Measurements from ENCODE around the gene U2AF1L4. TPM values are rescaled to one million over a fixed set of nuclear protein-coding genes. Genes with fewer than 3 reads are reported as not detected.

Gene U2AF1L4
- polyA plus RNA-seq, 3 donors: 6.2 to 140 (median 8.7) TPM

DNA sequence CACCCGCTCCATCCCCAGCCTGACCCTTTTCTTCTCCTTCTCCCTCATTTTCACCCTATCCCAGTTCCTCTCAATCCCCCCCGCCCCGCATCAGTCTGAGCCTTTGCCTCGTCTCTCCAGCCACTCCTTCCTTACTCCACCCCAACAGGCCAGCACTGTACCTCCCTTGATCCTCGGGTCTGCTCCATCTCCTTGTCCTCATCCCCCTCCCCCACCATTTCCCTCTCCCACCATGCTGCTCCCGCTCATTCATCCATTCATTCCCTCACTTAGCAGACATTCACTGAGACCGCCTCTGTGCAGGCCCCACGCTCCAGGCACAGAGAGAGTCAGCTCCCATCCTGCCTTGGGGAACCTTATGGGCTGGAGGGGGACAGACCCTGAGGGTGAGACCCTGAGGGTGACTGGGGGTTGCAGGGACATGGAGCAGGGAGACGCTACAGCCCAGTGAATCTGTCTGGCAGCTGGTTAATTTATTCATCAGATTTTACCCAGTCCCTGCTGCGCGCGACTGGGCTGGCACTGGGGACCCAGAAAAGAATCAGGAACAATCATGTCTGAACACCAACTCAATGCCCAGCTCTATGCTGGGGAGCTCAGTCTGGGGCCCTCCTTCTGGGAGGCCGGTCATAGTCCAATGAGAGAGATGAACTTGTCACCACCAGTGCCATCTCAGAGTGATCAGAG, 31.0 kb upstream of the U2AF1L4 start:
- Histone ChIP-seq H3K79me2 (ENCODE audit: insufficient read depth, low read length) (peaks cover 20% of the 10 kb centered on the region), H3K36me3 (replicated peaks in 1 of 2; ENCODE audit: control insufficient read depth in 1 of 2, insufficient read depth in 2 of 2, low read length in 2 of 2) (peaks cover 11 to 12% of the 10 kb centered on the region in 2 donors), H3K27ac (ENCODE audit: low read depth in 1 of 2, low read length in 2 of 2) (peak overlapping the region in 1 of 2 donors; percentile 45), H3K4me2 (replicated peaks; ENCODE audit: extremely low read depth, low read length, poor library complexity, severe bottlenecking) (peak overlapping the region; percentile 87), H3K27me3 (ENCODE audit: control insufficient read depth in 2 of 2, insufficient read depth in 2 of 2, low read length in 2 of 2) (no peaks in the 10 kb centered on the region), H3K9me3 (replicated peaks in 1 of 2; ENCODE audit: control insufficient read depth in 1 of 2, insufficient read depth in 1 of 2, low read length in 2 of 2) (no peaks in the 10 kb centered on the region), H4K20me1 (ENCODE audit: insufficient read depth, low read length) (no peaks in the 10 kb centered on the region), H3K4me1 (ENCODE audit: control insufficient read depth in 1 of 2, insufficient read depth in 2 of 2, low read length in 2 of 2) (peaks cover 14 to 19% of the 10 kb centered on the region in 2 donors), H3K9ac (ENCODE audit: insufficient read depth, low read length, poor library complexity, severe bottlenecking) (peak overlapping the region; percentile 56), H2AFZ (ENCODE audit: insufficient read depth, low read depth, low read length, poor library complexity, severe bottlenecking) (peak overlapping the region; percentile 80), H3K4me3 (replicated peaks in 1 of 3; ENCODE audit: low read depth in 2 of 3, low read length in 3 of 3) (peak overlapping the region; percentile 63 to 80 (median 73))
- TF ChIP-seq, protein P1, sequence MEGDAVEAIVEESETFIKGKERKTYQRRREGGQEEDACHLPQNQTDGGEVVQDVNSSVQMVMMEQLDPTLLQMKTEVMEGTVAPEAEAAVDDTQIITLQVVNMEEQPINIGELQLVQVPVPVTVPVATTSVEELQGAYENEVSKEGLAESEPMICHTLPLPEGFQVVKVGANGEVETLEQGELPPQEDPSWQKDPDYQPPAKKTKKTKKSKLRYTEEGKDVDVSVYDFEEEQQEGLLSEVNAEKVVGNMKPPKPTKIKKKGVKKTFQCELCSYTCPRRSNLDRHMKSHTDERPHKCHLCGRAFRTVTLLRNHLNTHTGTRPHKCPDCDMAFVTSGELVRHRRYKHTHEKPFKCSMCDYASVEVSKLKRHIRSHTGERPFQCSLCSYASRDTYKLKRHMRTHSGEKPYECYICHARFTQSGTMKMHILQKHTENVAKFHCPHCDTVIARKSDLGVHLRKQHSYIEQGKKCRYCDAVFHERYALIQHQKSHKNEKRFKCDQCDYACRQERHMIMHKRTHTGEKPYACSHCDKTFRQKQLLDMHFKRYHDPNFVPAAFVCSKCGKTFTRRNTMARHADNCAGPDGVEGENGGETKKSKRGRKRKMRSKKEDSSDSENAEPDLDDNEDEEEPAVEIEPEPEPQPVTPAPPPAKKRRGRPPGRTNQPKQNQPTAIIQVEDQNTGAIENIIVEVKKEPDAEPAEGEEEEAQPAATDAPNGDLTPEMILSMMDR (IDR thresholded peaks at IDR 0.05): no peak
- peaks cover 23% of the 10 kb centered on the region for H3K4me1 Mint-ChIP-seq
- no peak for DNase-seq
- 68% methylated on average over 11 of the region's 13 CpGs for WGBS (ENCODE audit: insufficient coverage)
- intact Hi-C loops (cut with micrococcal nuclease): loop anchor here in 1 of 2 donors (5.0 to 10.0 kb wide), 3 partner anchors 34 to 279 kb away; partner anchors contain the start of genes IGFLR1, THAP8 and WDR62
- peaks cover 0 to 5% (median 4%) of the 10 kb centered on the region in 3 donors for H3K27me3 Mint-ChIP-seq (ENCODE audit: low read depth in 3 of 3)
- peak overlapping the region in 4 of 7 donors; percentile 21 to 59 (median 36) for H3K27ac Mint-ChIP-seq
- no peaks in the 10 kb centered on the region for H3K9me3 Mint-ChIP-seq
- peaks cover 14 to 26% of the 10 kb centered on the region in 2 donors for H3K36me3 Mint-ChIP-seq
- peak overlapping the region; percentile 76 to 84 for H3K4me3 Mint-ChIP-seq

DNA sequence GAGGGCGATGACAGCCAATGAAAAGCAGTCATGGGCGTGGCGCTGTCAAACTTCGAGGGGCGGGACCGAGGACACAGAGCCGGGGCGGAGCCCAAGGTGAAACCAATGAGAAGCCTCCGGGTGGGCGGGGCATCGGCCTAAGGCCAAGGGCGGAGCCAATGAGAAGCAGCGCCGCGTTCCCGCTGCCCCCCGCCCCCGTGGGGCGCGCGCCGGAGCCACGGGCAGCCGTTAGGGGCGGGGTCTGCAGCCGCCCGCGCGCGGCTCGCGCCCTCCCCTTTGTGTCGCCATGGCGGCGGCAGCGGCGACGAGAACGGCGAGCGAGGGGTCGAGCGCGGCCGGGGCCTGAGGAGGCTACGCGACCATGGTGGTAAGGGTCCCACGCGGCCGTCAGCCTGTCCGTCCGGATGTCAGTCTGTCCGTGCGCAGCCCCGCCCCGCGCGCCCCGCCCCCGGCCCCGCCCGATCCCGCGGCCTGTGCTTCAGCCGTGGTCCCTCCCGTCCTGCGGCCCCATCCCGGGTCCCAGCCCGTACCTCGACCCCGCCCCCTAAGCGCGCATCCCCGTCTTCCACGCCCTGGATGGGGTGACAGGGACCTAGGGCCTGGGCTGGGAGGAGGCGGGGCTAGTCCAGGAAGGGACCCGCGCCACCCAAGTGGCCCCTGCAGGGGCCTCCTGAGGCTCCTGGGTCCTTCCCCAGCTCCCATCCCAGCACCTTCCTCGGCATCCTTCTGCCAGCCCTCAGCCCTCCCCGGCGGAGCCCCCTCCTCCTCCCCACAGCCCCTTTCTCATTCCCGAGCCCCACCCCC, 30.3 kb upstream of the U2AF1L4 start, which contains the start of gene ARHGAP33:
TSS of gene ARHGAP33 (plus strand) at position 267 of the 804 bp plus-strand sequence. CDS start at position 362, 95 bp downstream.
- Mint-ChIP-seq H3K36me3 (peaks cover 13 to 20% of the 10 kb centered on the region in 2 donors), H3K4me3 (peak within 1 kb of the TSS; percentile 84 to 85), H3K4me1 (peaks cover 23% of the 10 kb centered on the region), H3K9me3 (no peaks in the 10 kb centered on the region), H3K27me3 (ENCODE audit: low read depth in 3 of 3) (peaks cover 0 to 5% (median 4%) of the 10 kb centered on the region in 3 donors), H3K27ac (peak within 1 kb of the TSS in 4 of 7 donors; percentile 21 to 80 (median 48))
- peak within 1 kb of the TSS; percentile 80 for H2AFZ ChIP-seq (ENCODE audit: insufficient read depth, low read depth, low read length, poor library complexity, severe bottlenecking)
- H3K4me2 ChIP-seq (replicated peaks; ENCODE audit: extremely low read depth, low read length, poor library complexity, severe bottlenecking): peak within 1 kb of the TSS; percentile 87
- peak within 1 kb of the TSS in 1 of 2 donors; percentile 45 for H3K27ac ChIP-seq (ENCODE audit: low read depth in 1 of 2, low read length in 2 of 2)
- peaks cover 14 to 19% of the 10 kb centered on the region in 2 donors for H3K4me1 ChIP-seq (ENCODE audit: control insufficient read depth in 1 of 2, insufficient read depth in 2 of 2, low read length in 2 of 2)
- no peaks in the 10 kb centered on the region for H3K9me3 ChIP-seq (replicated peaks in 1 of 2; ENCODE audit: control insufficient read depth in 1 of 2, insufficient read depth in 1 of 2, low read length in 2 of 2)
- peak within 1 kb of the TSS; percentile 63 to 80 (median 73) for H3K4me3 ChIP-seq (replicated peaks in 1 of 3; ENCODE audit: low read depth in 2 of 3, low read length in 3 of 3)
- H3K9ac ChIP-seq (ENCODE audit: insufficient read depth, low read length, poor library complexity, severe bottlenecking): peak within 1 kb of the TSS; percentile 56
- peaks cover 20% of the 10 kb centered on the region for H3K79me2 ChIP-seq (ENCODE audit: insufficient read depth, low read length)
- TF ChIP-seq, protein P1 (IDR thresholded peaks at IDR 0.05): no peak
- intact Hi-C loops (cut with micrococcal nuclease): loop anchor here in 1 of 2 donors (5.0 to 10.0 kb wide), 3 partner anchors 33 to 279 kb away; partner anchors contain the start of genes IGFLR1, THAP8 and WDR62
- H3K27me3 ChIP-seq (ENCODE audit: control insufficient read depth in 2 of 2, insufficient read depth in 2 of 2, low read length in 2 of 2): no peaks in the 10 kb centered on the region
- peak; percentile 95 to 99 (median 97) for DNase-seq
- H4K20me1 ChIP-seq (ENCODE audit: insufficient read depth, low read length): no peaks in the 10 kb centered on the region
- H3K36me3 ChIP-seq (replicated peaks in 1 of 2; ENCODE audit: control insufficient read depth in 1 of 2, insufficient read depth in 2 of 2, low read length in 2 of 2): peaks cover 5 to 9% of the 10 kb centered on the region in 2 donors
- WGBS (ENCODE audit: insufficient coverage): under 1% methylated on average over 65 of the region's 82 CpGs

All from CD14-positive monocyte (primary cell).